Activated T-helper 1 cell treated with anti-CD3 and anti-CD28 coated beads, Interleukin-12 subunit alpha, Interleukin-12 subunit beta, Interleukin-2, Interleukin-4 antibody, amounts not matched to agents 30 ng/mL and 10 ng/mL and 1 ng/mL, durations not matched to agents 14 hours and 24 hours and 36 hours (primary cell): ENCODE measurements around the gene SDK2. TPM values are rescaled to one million over a fixed set of nuclear protein-coding genes. Genes with fewer than 3 reads are reported as not detected.

ENCODE experiments used
- DNase-seq: peaks from one replicate; pipeline ENCODE4 v3.0.0; 2021; ENCODE audit warnings: low spot score
- H3K27ac Mint-ChIP-seq: one replicate; pipeline ENCODE4 v1.8.0; 2021; ENCODE audit warnings: mild to moderate bottlenecking, mixed read lengths
- H3K27me3 Mint-ChIP-seq: one replicate; pipeline ENCODE4 v1.8.0; 2022; ENCODE audit warnings: mild to moderate bottlenecking, moderate library complexity, mixed read lengths; ENCODE audit not compliant: insufficient read depth
- H3K36me3 Mint-ChIP-seq: one replicate; pipeline ENCODE4 v1.8.0; 2021; ENCODE audit warnings: low read depth, mixed read lengths
- H3K4me1 Mint-ChIP-seq: one replicate; pipeline ENCODE4 v1.8.0; 2021; ENCODE audit warnings: low read depth, mixed read lengths
- H3K4me3 Mint-ChIP-seq: one replicate; pipeline ENCODE4 v1.8.0; 2021; ENCODE audit warnings: mild to moderate bottlenecking, moderate library complexity, mixed read lengths
- H3K9me3 Mint-ChIP-seq: one replicate; pipeline ENCODE4 v1.8.0; 2021; ENCODE audit warnings: mixed read lengths
- intact Hi-C: fragments of 100-400 bp; cut with micrococcal nuclease; formaldehyde crosslinking; loops from one replicate; pipeline ENCODE4 v1.15.1; 2024
- total RNA-seq: library from RNA; stranded (reverse); gene quantifications from 2 replicates; pipeline ENCODE4 v1.2.3, GENCODE V29; 2022

Gene SDK2
- total RNA-seq, 1 donor from 2014 or later: 0.44 TPM

GRCh38 chr17:73594598-73594997 lies 49.6 kb downstream of the SDK2 start:
- Mint-ChIP-seq H3K4me3 (no peak overlapping the region), H3K36me3 (no peaks in the 10 kb centered on the region), H3K27me3 (no peaks in the 10 kb centered on the region), H3K9me3 (no peaks in the 10 kb centered on the region), H3K27ac (peak overlapping the region; percentile 50), H3K4me1 (peaks cover 43% of the 10 kb centered on the region)
- intact Hi-C loops: loop anchor here (2.0 kb wide), 1 partner anchor 116 kb away; no protein-coding TSS in a partner anchor
- no peak for DNase-seq

GRCh38 chr17:73594025-73594424 lies 50.2 kb downstream of the SDK2 start:
- H3K9me3 Mint-ChIP-seq: no peaks in the 10 kb centered on the region
- no peak for DNase-seq
- intact Hi-C loops: loop anchor here (2.0 kb wide), 1 partner anchor 117 kb away; no protein-coding TSS in a partner anchor
- H3K4me1 Mint-ChIP-seq: peaks cover 49% of the 10 kb centered on the region
- no peak overlapping the region for H3K4me3 Mint-ChIP-seq
- no peaks in the 10 kb centered on the region for H3K27me3 Mint-ChIP-seq
- no peak overlapping the region for H3K27ac Mint-ChIP-seq
- H3K36me3 Mint-ChIP-seq: no peaks in the 10 kb centered on the region

- H3K4me1 Mint-ChIP-seq: peaks cover 52% of the 10 kb centered on the region
- intact Hi-C loops: no loop called here
- peak overlapping the region; percentile 54 for H3K27ac Mint-ChIP-seq
- no peak for DNase-seq
- no peaks in the 10 kb centered on the region for H3K36me3 Mint-ChIP-seq
- no peaks in the 10 kb centered on the region for H3K27me3 Mint-ChIP-seq
- H3K4me3 Mint-ChIP-seq: no peak overlapping the region
- no peaks in the 10 kb centered on the region for H3K9me3 Mint-ChIP-seq
Measured at GRCh38 chr17:73593249-73593965, 50.8 kb downstream of the SDK2 start.

- Mint-ChIP-seq H3K4me3 (peak overlapping the region; percentile 37), H3K27ac (peak overlapping the region; percentile 84), H3K4me1 (peaks cover 56% of the 10 kb centered on the region), H3K36me3 (no peaks in the 10 kb centered on the region), H3K27me3 (no peaks in the 10 kb centered on the region), H3K9me3 (no peaks in the 10 kb centered on the region)
- intact Hi-C loops: no loop called here
- no peak for DNase-seq
Measured at GRCh38 chr17:73592501-73592961, 51.7 kb downstream of the SDK2 start.

GRCh38 chr17:73592079-73592415 lies 52.2 kb downstream of the SDK2 start:
- H3K27ac Mint-ChIP-seq: peak overlapping the region; percentile 84
- no peak for DNase-seq
- H3K9me3 Mint-ChIP-seq: no peaks in the 10 kb centered on the region
- peaks cover 58% of the 10 kb centered on the region for H3K4me1 Mint-ChIP-seq
- intact Hi-C loops: no loop called here
- H3K36me3 Mint-ChIP-seq: no peaks in the 10 kb centered on the region
- H3K27me3 Mint-ChIP-seq: no peaks in the 10 kb centered on the region
- H3K4me3 Mint-ChIP-seq: peak overlapping the region; percentile 75

GRCh38 chr17:73591296-73592078 lies 52.8 kb downstream of the SDK2 start:
- H3K9me3 Mint-ChIP-seq: no peaks in the 10 kb centered on the region
- H3K4me1 Mint-ChIP-seq: peaks cover 58% of the 10 kb centered on the region
- peak overlapping the region; percentile 84 for H3K27ac Mint-ChIP-seq
- peak; percentile 50 for DNase-seq
- H3K36me3 Mint-ChIP-seq: no peaks in the 10 kb centered on the region
- intact Hi-C loops: no loop called here
- peak overlapping the region; percentile 75 for H3K4me3 Mint-ChIP-seq
- no peaks in the 10 kb centered on the region for H3K27me3 Mint-ChIP-seq

- intact Hi-C loops: no loop called here
- Mint-ChIP-seq H3K27ac (no peak overlapping the region), H3K27me3 (no peaks in the 10 kb centered on the region), H3K4me3 (no peak overlapping the region), H3K4me1 (peaks cover 63% of the 10 kb centered on the region), H3K36me3 (no peaks in the 10 kb centered on the region), H3K9me3 (no peaks in the 10 kb centered on the region)
- DNase-seq: no peak
Measured at GRCh38 chr17:73589363-73589980, 54.8 kb downstream of the SDK2 start.

- Mint-ChIP-seq H3K27me3 (no peaks in the 10 kb centered on the region), H3K4me3 (no peak overlapping the region), H3K9me3 (no peaks in the 10 kb centered on the region), H3K27ac (no peak overlapping the region), H3K4me1 (peaks cover 59% of the 10 kb centered on the region), H3K36me3 (no peaks in the 10 kb centered on the region)
- no peak for DNase-seq
- intact Hi-C loops: no loop called here
Measured at GRCh38 chr17:73588891-73589290, 55.4 kb downstream of the SDK2 start.

- no peak for DNase-seq
- intact Hi-C loops: no loop called here
- H3K36me3 Mint-ChIP-seq: no peaks in the 10 kb centered on the region
- no peak overlapping the region for H3K4me3 Mint-ChIP-seq
- H3K27ac Mint-ChIP-seq: no peak overlapping the region
- H3K4me1 Mint-ChIP-seq: peaks cover 58% of the 10 kb centered on the region
- no peaks in the 10 kb centered on the region for H3K27me3 Mint-ChIP-seq
- no peaks in the 10 kb centered on the region for H3K9me3 Mint-ChIP-seq
Measured at GRCh38 chr17:73588301-73588846, 55.9 kb downstream of the SDK2 start.

GRCh38 chr17:73586921-73587602 lies 57.2 kb downstream of the SDK2 start:
- Mint-ChIP-seq H3K4me1 (peaks cover 45% of the 10 kb centered on the region), H3K4me3 (no peak overlapping the region), H3K27me3 (peaks cover 3% of the 10 kb centered on the region), H3K27ac (no peak overlapping the region), H3K9me3 (no peaks in the 10 kb centered on the region), H3K36me3 (no peaks in the 10 kb centered on the region)
- DNase-seq: no peak
- intact Hi-C loops: loop anchor here (2.0 kb wide), 1 partner anchor 58 kb away; the partner anchor contains the start of gene SDK2

- no peak overlapping the region for H3K4me3 Mint-ChIP-seq
- intact Hi-C loops: loop anchor here (2.0 kb wide), 1 partner anchor 58 kb away; the partner anchor contains the start of gene SDK2
- peaks cover 3% of the 10 kb centered on the region for H3K27me3 Mint-ChIP-seq
- H3K27ac Mint-ChIP-seq: no peak overlapping the region
- H3K9me3 Mint-ChIP-seq: no peaks in the 10 kb centered on the region
- H3K4me1 Mint-ChIP-seq: peaks cover 37% of the 10 kb centered on the region
- no peak for DNase-seq
- no peaks in the 10 kb centered on the region for H3K36me3 Mint-ChIP-seq
Measured at GRCh38 chr17:73586275-73586832, 57.9 kb downstream of the SDK2 start.

GRCh38 chr17:73585583-73585982 lies 58.7 kb downstream of the SDK2 start:
- no peaks in the 10 kb centered on the region for H3K36me3 Mint-ChIP-seq
- H3K4me3 Mint-ChIP-seq: no peak overlapping the region
- peaks cover 34% of the 10 kb centered on the region for H3K4me1 Mint-ChIP-seq
- no peaks in the 10 kb centered on the region for H3K9me3 Mint-ChIP-seq
- H3K27me3 Mint-ChIP-seq: peaks cover 3% of the 10 kb centered on the region
- no peak overlapping the region for H3K27ac Mint-ChIP-seq
- DNase-seq: no peak
- intact Hi-C loops: no loop called here
